ENCODE data around the gene PRRC2A.

PRRC2A gene

GRCh38 chr6:31592396-31592771 lies 28.1 kb upstream of the PRRC2A start:
- Histone ChIP-seq H3K4me1 (no peaks in the 10 kb centered on the region), H3K9ac (no peak overlapping the region), H3K9me3 (ENCODE audit: control insufficient read depth, low read length) (no peaks in the 10 kb centered on the region), H3K36me3 (ENCODE audit: control insufficient read depth, insufficient read depth, low read length) (no peaks in the 10 kb centered on the region), H2AFZ (no peak overlapping the region), H3K27me3 (ENCODE audit: control insufficient read depth, insufficient read depth, low read length) (no peaks in the 10 kb centered on the region), H3K4me3 (ENCODE audit: low read depth, low read length) (no peak overlapping the region), H3K27ac (no peak overlapping the region), H3K4me2 (ENCODE audit: low read length) (no peak overlapping the region), H3K79me2 (no peaks in the 10 kb centered on the region)
- no peak for TF ChIP-seq CTCF (IDR thresholded peaks at IDR 0.05)

GRCh38 chr6:31597006-31597405 lies 23.5 kb upstream of the PRRC2A start:
- no peak overlapping the region for H2AFZ ChIP-seq
- H3K4me1 ChIP-seq, result no peaks in the 10 kb centered on the region
- H3K9ac ChIP-seq, result no peak overlapping the region
- peak; percentile 20 for TF ChIP-seq CTCF (IDR thresholded peaks at IDR 0.05)
- no peaks in the 10 kb centered on the region for H3K9me3 ChIP-seq (ENCODE audit: control insufficient read depth, low read length)
- H3K36me3 ChIP-seq (ENCODE audit: control insufficient read depth, insufficient read depth, low read length), result no peaks in the 10 kb centered on the region
- no peak overlapping the region for H3K4me3 ChIP-seq (ENCODE audit: low read depth, low read length)
- no peaks in the 10 kb centered on the region for H3K79me2 ChIP-seq
- no peak overlapping the region for H3K4me2 ChIP-seq (ENCODE audit: low read length)
- H3K27me3 ChIP-seq (ENCODE audit: control insufficient read depth, insufficient read depth, low read length), result no peaks in the 10 kb centered on the region
- no peak overlapping the region for H3K27ac ChIP-seq

- H3K4me2 ChIP-seq (ENCODE audit: low read length), result no peak overlapping the region
- no peak for TF ChIP-seq CTCF (IDR thresholded peaks at IDR 0.05)
- no peak overlapping the region for H3K4me3 ChIP-seq (ENCODE audit: low read depth, low read length)
- no peaks in the 10 kb centered on the region for H3K9me3 ChIP-seq (ENCODE audit: control insufficient read depth, low read length)
- H3K9ac ChIP-seq, result no peak overlapping the region
- H3K27ac ChIP-seq, result no peak overlapping the region
- no peak overlapping the region for H2AFZ ChIP-seq
- H3K79me2 ChIP-seq, result no peaks in the 10 kb centered on the region
- H3K4me1 ChIP-seq, result peaks cover 8% of the 10 kb centered on the region
- no peaks in the 10 kb centered on the region for H3K36me3 ChIP-seq (ENCODE audit: control insufficient read depth, insufficient read depth, low read length)
- H3K27me3 ChIP-seq (ENCODE audit: control insufficient read depth, insufficient read depth, low read length), result no peaks in the 10 kb centered on the region
Measured at GRCh38 chr6:31607317-31607716, 13.2 kb upstream of the PRRC2A start.

GRCh38 chr6:31609519-31610406 lies 10.8 kb upstream of the PRRC2A start:
- TF ChIP-seq CTCF (IDR thresholded peaks at IDR 0.05), result no peak

GRCh38 chr6:31610968-31611367 lies 9.5 kb upstream of the PRRC2A start:
- Histone ChIP-seq H3K27me3 (ENCODE audit: control insufficient read depth, insufficient read depth, low read length) (no peaks in the 10 kb centered on the region), H2AFZ (no peak overlapping the region), H3K79me2 (no peaks in the 10 kb centered on the region), H3K4me3 (ENCODE audit: low read depth, low read length) (no peak overlapping the region), H3K9ac (no peak overlapping the region), H3K4me2 (ENCODE audit: low read length) (no peak overlapping the region), H3K9me3 (ENCODE audit: control insufficient read depth, low read length) (no peaks in the 10 kb centered on the region), H3K27ac (no peak overlapping the region), H3K4me1 (peaks cover 21% of the 10 kb centered on the region), H3K36me3 (ENCODE audit: control insufficient read depth, insufficient read depth, low read length) (no peaks in the 10 kb centered on the region)
- no peak for TF ChIP-seq CTCF (IDR thresholded peaks at IDR 0.05)

More at GRCh38 chr6:31609519-31610406, 10.8 kb upstream of the PRRC2A start:
- H3K27ac ChIP-seq, result peak overlapping the region; percentile 39
- peak overlapping the region; percentile 22 for H3K4me2 ChIP-seq (ENCODE audit: low read length)
- no peaks in the 10 kb centered on the region for H3K36me3 ChIP-seq (ENCODE audit: control insufficient read depth, insufficient read depth, low read length)
- H3K4me1 ChIP-seq, result peaks cover 17% of the 10 kb centered on the region
- H3K4me3 ChIP-seq (ENCODE audit: low read depth, low read length), result no peak overlapping the region
- no peaks in the 10 kb centered on the region for H3K27me3 ChIP-seq (ENCODE audit: control insufficient read depth, insufficient read depth, low read length)
- H3K79me2 ChIP-seq, result no peaks in the 10 kb centered on the region
- no peaks in the 10 kb centered on the region for H3K9me3 ChIP-seq (ENCODE audit: control insufficient read depth, low read length)
- peak overlapping the region; percentile 85 for H2AFZ ChIP-seq
- H3K9ac ChIP-seq, result no peak overlapping the region
